Body of pancreas (tissue), 4 donors: ENCODE results near the gene HSBP1.

Experiments
- CTCF ChIP-seq, 7 experiments: fragments of 450-650 bp in 4 of 7; fragments of 200-600 bp in 3 of 7; sonication (generic) in 3 of 7; IDR thresholded peaks; one replicate each; pipeline ENCODE4 v1.5.1; 2016 to 2019; ENCODE audit warnings: antibody characterized with exemption in 7 of 7
- POLR2A ChIP-seq, 3 donors: fragments of 450-650 bp; IDR thresholded peaks; one replicate each; pipeline ENCODE4 v1.6.1; 2016; ENCODE audit warnings: antibody characterized with exemption in 3 of 3, mild to moderate bottlenecking in 2 of 3

- no peak for TF ChIP-seq CTCF (IDR thresholded peaks at IDR 0.05)
- TF ChIP-seq POLR2A (IDR thresholded peaks at IDR 0.05) = no peak
Measured at GRCh38 chr16:83806731-83807130, 1.0 kb upstream of the HSBP1 start.
